ENCODE data around the gene ZNF837. TPM values are rescaled to one million over a fixed set of nuclear protein-coding genes. Genes with fewer than 3 reads are reported as not detected.

ZNF837 gene
- total RNA-seq, 3 donors from 2014 or later = 1.5 to 3.3 (median 2.5) TPM

GRCh38 chr19:58368561-58369360 is 12.1 kb downstream of the ZNF837 start:
- Histone ChIP-seq H3K4me1 (ENCODE audit: low read depth) (no peaks in the 10 kb centered on the region), H3K36me3 (ENCODE audit: low read depth) (no peaks in the 10 kb centered on the region), H3K4me3 (no peak overlapping the region), H3K9me3 (no peaks in the 10 kb centered on the region)
- no peak for TF ChIP-seq CTCF (IDR thresholded peaks at IDR 0.05)
- ATAC-seq = no peak
- intact Hi-C loops (cut with DNase I, micrococcal nuclease) = no loop called here
- DNase-seq = no peak

GRCh38 chr19:58367698-58368454 is 13.0 kb downstream of the ZNF837 start:
- no peak overlapping the region for H3K4me3 ChIP-seq
- intact Hi-C loops (cut with DNase I, micrococcal nuclease) = no loop called here
- no peak for DNase-seq
- ATAC-seq = no peak
- H3K4me1 ChIP-seq (ENCODE audit: low read depth) = no peaks in the 10 kb centered on the region
- no peaks in the 10 kb centered on the region for H3K36me3 ChIP-seq (ENCODE audit: low read depth)
- TF ChIP-seq CTCF (IDR thresholded peaks at IDR 0.05) = no peak
- H3K9me3 ChIP-seq = no peaks in the 10 kb centered on the region

- TF ChIP-seq CTCF (IDR thresholded peaks at IDR 0.05) = no peak
- Histone ChIP-seq H3K4me3 (no peak overlapping the region), H3K4me1 (ENCODE audit: low read depth) (no peaks in the 10 kb centered on the region), H3K36me3 (ENCODE audit: low read depth) (no peaks in the 10 kb centered on the region), H3K9me3 (no peaks in the 10 kb centered on the region)
- DNase-seq (no peak), ATAC-seq (no peak)
- intact Hi-C loops (cut with DNase I, micrococcal nuclease) = no loop called here
Measured at GRCh38 chr19:58366585-58367430, 14.0 kb downstream of the ZNF837 start.

- no peaks in the 10 kb centered on the region for H3K9me3 ChIP-seq
- no peaks in the 10 kb centered on the region for H3K36me3 ChIP-seq (ENCODE audit: low read depth)
- TF ChIP-seq CTCF (IDR thresholded peaks at IDR 0.05) = no peak
- intact Hi-C loops (cut with DNase I, micrococcal nuclease) = no loop called here
- no peaks in the 10 kb centered on the region for H3K4me1 ChIP-seq (ENCODE audit: low read depth)
- no peak overlapping the region for H3K4me3 ChIP-seq
- ATAC-seq (no peak), DNase-seq (no peak)
Measured at GRCh38 chr19:58364146-58364545, 16.7 kb downstream of the ZNF837 start.

GRCh38 chr19:58362272-58362994 is 18.4 kb downstream of the ZNF837 start, which contains the start of gene ZNF497:
Gene ZNF497, minus strand, starts transcription at chr19:58362751. Its CDS starts 5,116 bp downstream, at chr19:58357635.
- ATAC-seq (peak; percentile 95), DNase-seq (peak; percentile 98 to 99 (median 98))

More at GRCh38 chr19:58362272-58362994, 18.4 kb downstream of the ZNF837 start, which contains the start of gene ZNF497:
- intact Hi-C loops (cut with DNase I, micrococcal nuclease) = no loop called here
- H3K4me1 ChIP-seq (ENCODE audit: low read depth) = no peaks in the 10 kb centered on the region
- H3K9me3 ChIP-seq = no peaks in the 10 kb centered on the region
- H3K4me3 ChIP-seq = peak within 1 kb of the TSS; percentile 54
- H3K36me3 ChIP-seq (ENCODE audit: low read depth) = no peaks in the 10 kb centered on the region
- TF ChIP-seq CTCF (IDR thresholded peaks at IDR 0.05) = no peak

Measured in mucosa of descending colon (tissue), 3 donors.